Muscle of leg (tissue), 11 donors: ENCODE data around the gene FTH1. TPM values are rescaled to one million over a fixed set of nuclear protein-coding genes. Genes with fewer than 3 reads are reported as not detected.
"Not testable (repeated sequence)": the region's sequence is repeated elsewhere in the genome, so short reads cannot be mapped to it uniquely, and the experiment has no call there.

Experiments
- DNase-seq: peaks from one replicate; pipeline ENCODE4 v3.0.0; 2013
- H3K27ac ChIP-seq: one replicate; pipeline ENCODE4 v1.5.1; 2013; ENCODE audit warnings: mild to moderate bottlenecking, low read length, control low read depth
- H3K27me3 ChIP-seq: one replicate; pipeline ENCODE4 v1.6.1; 2013; ENCODE audit warnings: low read length; ENCODE audit not compliant: control insufficient read depth, insufficient read depth
- H3K36me3 ChIP-seq: one replicate; pipeline ENCODE4 v1.6.1; 2013; ENCODE audit warnings: low read length; ENCODE audit not compliant: control insufficient read depth, insufficient read depth
- H3K4me1 ChIP-seq: one replicate; pipeline ENCODE4 v1.6.1; 2013; ENCODE audit warnings: low read length; ENCODE audit not compliant: control insufficient read depth, insufficient read depth
- H3K4me3 ChIP-seq: one replicate; pipeline ENCODE4 v1.5.1; 2013; ENCODE audit warnings: low read length, control low read depth
- H3K9me3 ChIP-seq: replicated peaks from 2 replicates; pipeline ENCODE4 v1.6.1; 2013; ENCODE audit warnings: low read depth, low read length; ENCODE audit not compliant: control insufficient read depth
- WGBS: methylation state at CpG from one replicate; pipeline ENCODE4 v1.1.5; 2013; ENCODE audit warnings: missing lambda C conversion rate; ENCODE audit not compliant: insufficient coverage; 5-methylcytosine and 5-hydroxymethylcytosine counted together
- polyA plus RNA-seq, 8 donors: library from polyadenylated mRNA; unstranded; fragments of 120-200 nt; gene quantifications; one replicate each; pipeline versions ENCODE4 v1.2.1 to v1.2.3, GENCODE V29; 2013; ENCODE audit warnings: inconsistent platforms in 1 of 8, low replicate concordance in 1 of 8; ENCODE audit not compliant: insufficient read length in 8 of 8, insufficient read depth in 1 of 8
- total RNA-seq: library from RNA; stranded (reverse); fragments of 120-200 nt; gene quantifications from one replicate; pipeline ENCODE4 v1.2.4, GENCODE V29; 2013

The FTH1 gene
- total and polyA plus RNA-seq, 9 donors = 445 to 1,613 (median 1,403) TPM

DNA sequence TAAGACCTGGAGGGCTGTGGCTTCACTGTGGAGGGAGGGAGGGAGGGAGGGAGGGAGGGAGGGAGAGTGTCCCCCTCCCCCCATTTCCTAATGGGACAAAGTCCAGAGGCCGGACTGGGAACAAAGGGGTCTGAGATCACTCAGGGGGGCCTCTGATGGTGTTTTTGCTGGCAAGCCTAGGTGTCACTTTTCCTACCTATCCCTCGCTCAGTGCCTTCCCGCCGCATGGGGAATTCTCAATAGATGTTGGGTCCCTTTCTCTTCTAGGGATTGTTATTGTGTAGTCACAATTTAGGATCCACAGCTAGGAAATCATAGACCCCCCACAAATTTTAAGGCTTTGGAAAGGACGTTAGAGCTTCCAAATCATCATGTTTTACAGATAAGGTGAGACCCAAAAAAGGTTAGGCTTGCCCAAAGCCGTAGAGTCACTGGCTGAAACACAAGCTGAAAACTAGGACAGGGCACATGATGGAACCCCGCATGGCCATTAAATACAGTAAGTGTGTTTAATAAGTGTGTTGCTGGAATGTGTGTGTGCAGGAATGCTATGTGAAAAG, 4.8 kb upstream of the FTH1 start:
- Histone ChIP-seq H3K27ac (peak overlapping the region; percentile 98), H3K9me3 (no peaks in the 10 kb centered on the region), H3K4me1 (peaks cover 55% of the 10 kb centered on the region), H3K4me3 (no peak overlapping the region), H3K36me3 (no peaks in the 10 kb centered on the region), H3K27me3 (no peaks in the 10 kb centered on the region)
- WGBS = 0% methylated on average over 2 of the region's 7 CpGs
- no peak for DNase-seq

- peak overlapping the region; percentile 98 for H3K27ac ChIP-seq
- no peaks in the 10 kb centered on the region for H3K36me3 ChIP-seq
- no peaks in the 10 kb centered on the region for H3K27me3 ChIP-seq
- WGBS = 17% methylated on average over 12 of the region's 16 CpGs
- no peaks in the 10 kb centered on the region for H3K9me3 ChIP-seq
- peak; percentile 99 for DNase-seq
- peaks cover 55% of the 10 kb centered on the region for H3K4me1 ChIP-seq
- H3K4me3 ChIP-seq = no peak overlapping the region
Observed at GRCh38 chr11:61971248-61972111, 4.0 kb upstream of the FTH1 start.

DNA sequence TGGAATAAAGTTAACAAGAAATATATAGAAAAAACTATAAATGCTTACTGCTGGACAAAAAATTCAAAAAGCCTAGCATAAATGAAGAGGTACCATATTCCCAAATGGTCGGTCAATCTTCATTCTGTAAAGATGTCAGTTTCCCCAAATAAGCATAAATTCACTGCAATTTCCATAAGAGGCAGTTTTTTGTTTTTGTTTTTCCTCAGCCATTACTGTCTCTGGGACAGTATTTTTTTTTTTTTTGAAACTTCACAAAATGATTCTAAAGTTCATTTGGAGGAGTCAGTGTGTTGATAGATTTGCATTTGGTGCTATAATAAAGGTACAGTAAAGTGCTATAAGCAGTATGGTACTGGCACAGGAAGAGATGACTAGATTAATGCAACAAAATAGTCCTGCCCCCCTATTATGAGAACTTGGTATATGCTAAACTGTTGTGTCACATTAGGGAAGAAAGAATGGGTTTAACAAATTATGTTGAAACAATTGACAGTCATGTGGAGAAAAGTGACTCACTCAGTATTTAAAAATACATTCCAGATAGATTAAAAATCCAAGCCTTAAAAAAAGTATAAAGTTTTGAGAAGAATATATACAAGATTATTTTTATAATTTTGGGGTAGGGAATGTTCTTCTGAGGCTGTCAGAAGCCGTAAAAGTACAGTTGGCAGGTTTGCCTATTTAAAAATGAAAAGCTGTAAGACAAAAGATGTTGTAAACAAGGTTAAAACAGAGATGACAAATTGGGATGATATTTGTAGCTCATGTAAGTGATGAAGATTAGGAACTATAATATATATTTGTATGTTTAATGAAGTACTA, 2.6 kb upstream of the FTH1 start:
- 50% methylated on average over 1 of the region's 2 CpGs for WGBS
- Histone ChIP-seq H3K27ac (peak overlapping the region; percentile 98), H3K27me3 (no peaks in the 10 kb centered on the region), H3K4me3 (no peak overlapping the region), H3K36me3 (peaks cover 8% of the 10 kb centered on the region), H3K9me3 (no peaks in the 10 kb centered on the region), H3K4me1 (peaks cover 51% of the 10 kb centered on the region)
- no peak for DNase-seq

DNA sequence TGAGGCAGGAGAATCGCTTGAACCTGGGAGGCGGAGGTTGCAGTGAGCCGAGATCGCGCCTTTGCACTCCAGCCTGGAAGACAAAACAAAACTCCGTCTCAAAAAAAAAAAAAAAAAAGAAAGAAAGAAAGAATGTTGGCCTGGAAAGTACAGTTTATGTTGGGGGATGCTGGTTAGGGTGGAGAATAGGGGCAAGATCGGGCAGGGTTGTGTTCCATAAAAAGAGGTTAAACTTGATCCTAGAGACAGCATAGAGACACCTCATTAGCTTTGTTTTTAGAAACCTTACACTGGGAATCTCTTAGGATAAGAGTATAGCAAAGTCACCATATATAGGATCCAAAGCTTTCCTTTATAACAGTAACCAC, 1.9 kb upstream of the FTH1 start:
- Histone ChIP-seq H3K36me3 (peaks cover 14% of the 10 kb centered on the region), H3K9me3 (no peaks in the 10 kb centered on the region), H3K4me1 (peaks cover 51% of the 10 kb centered on the region), H3K27ac (no peak overlapping the region), H3K27me3 (no peaks in the 10 kb centered on the region), H3K4me3 (no peak overlapping the region)
- no peak for DNase-seq
- 100% methylated on average over 3 of the region's 7 CpGs for WGBS

GRCh38 chr11:61968758-61969390, 1.4 kb upstream of the FTH1 start:
- H3K4me3 ChIP-seq = no peak overlapping the region
- H3K27ac ChIP-seq = peak overlapping the region; percentile 94
- WGBS = 82% methylated on average over 7 of the region's 16 CpGs
- no peaks in the 10 kb centered on the region for H3K27me3 ChIP-seq
- peaks cover 19% of the 10 kb centered on the region for H3K36me3 ChIP-seq
- H3K9me3 ChIP-seq = no peaks in the 10 kb centered on the region
- DNase-seq = no peak
- peaks cover 51% of the 10 kb centered on the region for H3K4me1 ChIP-seq

DNA sequence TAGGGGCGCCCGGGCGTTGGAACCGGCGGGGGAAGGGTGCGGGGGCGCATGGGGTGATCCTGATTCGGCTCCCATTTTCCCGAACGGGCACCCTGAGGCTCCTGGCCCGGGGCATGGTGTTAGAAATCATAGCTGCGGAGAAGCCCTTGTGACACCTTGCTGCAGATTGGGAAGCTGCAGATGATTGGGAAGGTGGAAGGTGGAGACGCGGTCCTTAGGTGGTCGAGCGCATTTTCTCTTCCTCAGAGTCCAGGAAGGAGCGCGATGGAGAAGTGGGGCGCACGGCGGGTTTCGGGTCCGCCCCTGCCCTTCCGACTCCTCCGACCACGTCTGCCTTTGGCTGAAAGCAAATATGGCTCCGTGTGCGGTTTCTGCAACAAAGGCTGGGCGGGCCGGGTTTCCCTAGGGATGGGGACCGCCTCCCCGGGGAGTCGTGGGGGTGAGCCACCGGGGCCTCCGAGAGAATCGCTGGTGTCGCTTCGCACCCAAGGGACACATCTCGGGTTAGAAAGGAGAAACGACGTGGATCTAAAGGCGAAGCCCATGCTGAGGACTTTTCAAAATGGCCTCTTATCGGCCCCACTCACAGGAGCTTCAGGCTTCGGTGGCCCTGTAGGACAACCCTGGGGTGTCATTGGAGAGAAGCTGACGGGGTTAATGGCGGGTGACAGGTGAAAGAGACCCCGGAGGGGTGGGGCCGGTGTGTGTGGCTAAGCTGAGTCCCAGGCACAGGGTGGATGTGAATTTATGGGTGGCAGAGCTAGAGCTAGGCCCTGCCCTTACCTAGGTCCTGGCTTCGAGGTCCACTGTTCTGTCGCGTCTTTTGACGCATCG, 707 bp upstream of the FTH1 start:
- Histone ChIP-seq H3K36me3 (peaks cover 27% of the 10 kb centered on the region), H3K9me3 (no peaks in the 10 kb centered on the region), H3K27me3 (no peaks in the 10 kb centered on the region), H3K27ac (peak overlapping the region; percentile 94), H3K4me1 (peaks cover 46% of the 10 kb centered on the region), H3K4me3 (peak overlapping the region; percentile 86)
- DNase-seq = peak; percentile 64
- WGBS = 3% methylated on average over 40 of the region's 53 CpGs

- no peaks in the 10 kb centered on the region for H3K27me3 ChIP-seq
- 0% methylated on average over 10 of the region's 13 CpGs for WGBS
- peaks cover 39% of the 10 kb centered on the region for H3K36me3 ChIP-seq
- peak overlapping the region; percentile 86 for H3K4me3 ChIP-seq
- H3K9me3 ChIP-seq = no peaks in the 10 kb centered on the region
- H3K4me1 ChIP-seq = peaks cover 39% of the 10 kb centered on the region
- peak overlapping the region; percentile 87 for H3K27ac ChIP-seq
- peak; percentile 49 for DNase-seq
Observed at GRCh38 chr11:61966734-61967115, 709 bp downstream of the FTH1 start.

DNA sequence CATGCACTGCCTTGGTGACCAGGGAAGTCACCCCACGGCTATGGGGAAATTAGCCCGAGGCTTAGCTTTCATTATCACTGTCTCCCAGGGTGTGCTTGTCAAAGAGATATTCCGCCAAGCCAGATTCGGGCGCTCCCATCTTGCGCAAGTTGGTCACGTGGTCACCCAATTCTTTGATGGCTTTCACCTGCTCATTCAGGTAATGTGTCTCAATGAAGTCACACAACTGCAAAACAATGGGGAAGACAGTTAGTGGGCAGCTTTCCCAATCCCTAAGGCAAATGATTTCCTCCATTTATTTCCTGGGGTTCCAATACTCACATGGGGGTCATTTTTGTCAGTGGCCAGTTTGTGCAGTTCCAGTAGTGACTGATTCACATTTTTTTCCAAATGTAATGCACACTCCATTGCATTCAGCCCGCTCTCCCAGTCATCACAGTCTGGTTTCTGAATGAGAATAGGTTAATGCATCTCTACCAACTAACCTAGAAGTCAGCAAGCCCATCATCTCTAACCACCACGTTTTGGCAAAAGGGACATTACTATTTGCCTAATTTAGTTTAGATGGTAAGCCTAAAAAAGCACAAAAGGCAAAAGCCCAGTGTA, 2.7 kb downstream of the FTH1 start:
- H3K27ac ChIP-seq = peak overlapping the region; percentile 5
- not testable (repeated sequence) for DNase-seq, H3K27me3 ChIP-seq, H3K9me3 ChIP-seq, H3K4me3 ChIP-seq
- H3K36me3 ChIP-seq = peaks cover 43% of the 10 kb centered on the region
- WGBS = 84% methylated on average over 6 of the region's 9 CpGs
- peaks cover 32% of the 10 kb centered on the region for H3K4me1 ChIP-seq

DNA sequence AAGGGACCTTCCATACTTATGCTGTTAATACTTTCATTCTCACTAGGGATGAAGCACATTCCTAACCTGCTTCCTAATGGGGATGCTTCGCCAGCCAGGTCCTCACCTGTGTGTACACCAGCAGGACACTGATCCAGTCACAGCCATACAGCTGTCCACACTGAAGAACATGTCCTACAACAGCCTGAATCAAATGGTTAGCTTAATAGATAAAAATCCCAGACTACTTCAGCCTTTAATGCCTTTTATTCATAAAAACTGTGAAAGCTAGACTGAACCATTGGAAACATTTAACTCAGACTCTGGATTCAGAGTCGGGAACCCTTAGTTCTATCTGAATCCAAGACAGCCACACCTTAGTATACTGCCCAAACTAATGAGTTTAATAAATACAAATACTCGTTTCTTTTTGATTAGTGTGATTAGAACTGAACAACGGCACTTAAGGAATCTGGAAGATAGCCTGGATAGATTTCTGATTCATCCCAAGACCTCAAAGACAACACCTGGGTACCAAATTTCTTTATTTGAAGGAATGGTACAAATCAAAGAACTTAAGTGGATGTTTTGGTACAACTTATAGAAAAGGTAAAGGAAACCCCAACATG, 3.3 kb downstream of the FTH1 start:
- peak overlapping the region; percentile 25 for H3K27ac ChIP-seq
- no peak for DNase-seq
- 100% methylated on average over 1 of the region's 4 CpGs for WGBS
- H3K4me1 ChIP-seq = peaks cover 31% of the 10 kb centered on the region
- no peaks in the 10 kb centered on the region for H3K9me3 ChIP-seq
- no peaks in the 10 kb centered on the region for H3K27me3 ChIP-seq
- H3K36me3 ChIP-seq = peaks cover 48% of the 10 kb centered on the region
- H3K4me3 ChIP-seq = no peak overlapping the region
